Non-pigmented ciliary epithelial cell (primary cell): ENCODE data around the gene SETD1A.
"Not testable (repeated sequence)": the region's sequence is repeated elsewhere in the genome, so short reads cannot be mapped to it uniquely, and the experiment has no call there.

Experiments
- DNase-seq: peaks from one replicate; pipeline ENCODE4 v3.0.0-alpha.2; 2010; ENCODE audit warnings: low read depth

Gene SETD1A

DNA sequence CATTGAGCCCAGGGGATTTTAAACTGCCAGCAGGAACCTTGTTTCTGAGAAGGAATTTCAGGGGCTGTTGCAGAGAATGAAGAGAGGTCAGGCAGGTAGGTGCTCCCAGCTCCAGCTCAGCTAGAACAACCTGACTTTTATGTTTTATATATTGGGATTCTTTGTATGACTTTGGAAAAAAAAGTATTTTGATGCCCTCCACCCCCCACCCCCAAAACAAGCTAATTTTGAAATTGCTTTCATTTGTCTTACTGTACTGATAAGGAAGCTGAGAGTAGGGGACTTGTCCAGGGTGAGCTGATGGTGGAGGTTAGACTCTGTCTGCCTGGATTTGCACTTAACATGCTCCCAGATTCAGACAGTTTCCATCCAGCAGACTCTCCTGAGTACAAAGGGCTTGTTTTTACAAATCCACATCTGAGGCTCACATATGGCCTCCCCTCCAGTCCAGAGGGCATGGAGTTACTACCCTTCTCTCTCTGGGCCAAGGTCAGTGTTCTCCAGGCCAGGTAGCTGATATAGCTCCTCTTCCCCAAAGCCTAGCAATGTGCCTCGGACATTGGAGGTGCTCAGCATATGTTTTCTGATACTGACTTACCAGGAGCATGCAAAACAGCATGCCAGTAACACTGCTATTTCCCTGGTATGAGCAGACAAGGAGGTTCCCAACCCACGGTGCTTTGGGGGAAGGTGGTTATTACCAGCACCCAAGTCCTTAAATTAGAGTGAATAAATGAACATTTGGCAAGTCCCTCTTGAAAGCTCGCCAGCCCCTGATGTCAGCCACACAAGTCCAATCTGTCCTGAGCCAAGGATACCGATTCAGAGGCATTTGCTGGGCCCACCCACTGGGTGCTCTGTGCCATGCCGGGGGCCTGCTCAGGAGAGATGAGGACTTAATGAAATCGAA, 41.6 kb downstream of the SETD1A start:
- DNase-seq = no peak

- no peak for DNase-seq
Observed at GRCh38 chr16:31000671-31001382, 43.3 kb downstream of the SETD1A start.

DNA sequence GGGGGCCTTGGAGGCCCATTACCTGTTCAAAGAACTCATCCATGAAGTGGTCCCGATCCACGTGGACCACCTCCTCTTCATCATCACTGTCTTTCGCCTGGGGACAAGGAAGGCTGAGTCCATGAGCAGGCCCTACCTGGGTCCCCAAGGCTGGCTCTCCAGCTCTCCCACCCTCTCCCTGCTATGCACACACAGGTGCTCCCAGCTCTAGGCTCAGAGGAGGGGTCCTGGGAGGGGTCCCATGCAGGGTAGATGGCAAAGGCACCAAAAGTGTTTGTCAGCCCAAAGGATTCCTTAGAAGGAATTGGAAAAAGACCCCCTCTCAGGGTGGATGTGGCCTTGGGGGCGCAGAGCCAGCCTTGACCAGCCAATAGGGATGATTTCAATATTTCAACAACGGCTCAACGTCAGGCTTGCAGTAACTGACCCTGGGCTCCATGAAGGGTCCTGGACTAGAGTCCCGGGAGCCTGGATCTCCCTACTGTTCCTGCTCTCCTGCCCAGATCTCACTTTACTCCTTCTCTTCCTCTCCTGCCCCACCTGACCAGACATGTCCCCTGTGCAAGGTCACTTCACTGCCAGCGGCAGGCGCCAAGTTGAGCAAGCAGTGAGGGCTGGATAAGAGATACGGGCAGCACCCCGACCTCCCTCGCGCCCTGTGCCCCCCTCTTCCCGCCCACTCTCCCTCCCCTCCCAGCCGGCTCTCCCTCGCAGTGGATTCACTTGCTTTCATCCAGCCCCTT, 44.1 kb downstream of the SETD1A start:
- no peak for DNase-seq

DNA sequence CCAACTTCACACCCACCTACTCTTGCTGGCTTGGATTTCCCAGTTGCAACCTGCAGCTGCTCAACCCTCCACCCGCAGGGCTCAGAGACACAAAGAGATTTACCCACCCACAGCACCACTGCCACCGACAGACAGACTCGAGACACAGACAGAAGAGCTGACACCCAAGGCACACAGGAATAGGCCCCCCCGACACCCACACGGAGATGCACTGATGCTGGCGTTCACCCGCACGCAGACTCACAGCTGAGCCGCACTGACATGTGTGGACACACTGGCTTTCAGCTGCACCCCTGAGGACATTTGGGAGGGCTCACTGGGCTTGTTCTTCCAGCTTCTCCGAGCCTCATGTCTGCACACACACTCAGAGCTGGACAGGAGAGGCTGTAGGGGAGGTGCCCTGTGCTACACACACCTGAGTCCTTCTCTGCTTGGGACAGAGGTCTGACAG, 44.7 kb downstream of the SETD1A start:
- DNase-seq = no peak

DNA sequence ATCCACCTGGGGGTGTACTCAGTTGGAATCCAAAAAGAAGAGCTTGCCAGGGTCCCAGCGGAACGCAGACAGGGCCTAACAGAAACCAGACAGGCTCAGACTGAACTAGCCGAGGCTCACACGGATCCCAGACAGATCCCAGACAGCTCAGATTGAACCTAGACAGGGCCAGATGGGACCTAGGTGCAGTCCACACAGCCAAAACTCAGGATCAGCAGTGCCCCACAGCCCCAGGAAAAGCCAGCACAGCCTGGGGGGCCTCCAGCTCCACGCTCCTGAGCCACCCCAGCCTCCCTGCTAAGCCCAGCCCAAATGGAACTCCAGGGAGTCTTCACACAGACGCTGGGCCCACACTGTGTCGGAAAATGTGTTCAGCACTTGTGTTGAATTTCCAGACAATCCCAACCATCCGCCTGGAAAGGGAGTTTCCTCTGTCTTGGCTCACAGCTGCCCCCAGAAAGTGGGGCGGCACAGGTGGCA, 45.3 kb downstream of the SETD1A start:
- DNase-seq = no peak

- no peak for DNase-seq
Observed at GRCh38 chr16:31003744-31004143, 46.2 kb downstream of the SETD1A start.

DNA sequence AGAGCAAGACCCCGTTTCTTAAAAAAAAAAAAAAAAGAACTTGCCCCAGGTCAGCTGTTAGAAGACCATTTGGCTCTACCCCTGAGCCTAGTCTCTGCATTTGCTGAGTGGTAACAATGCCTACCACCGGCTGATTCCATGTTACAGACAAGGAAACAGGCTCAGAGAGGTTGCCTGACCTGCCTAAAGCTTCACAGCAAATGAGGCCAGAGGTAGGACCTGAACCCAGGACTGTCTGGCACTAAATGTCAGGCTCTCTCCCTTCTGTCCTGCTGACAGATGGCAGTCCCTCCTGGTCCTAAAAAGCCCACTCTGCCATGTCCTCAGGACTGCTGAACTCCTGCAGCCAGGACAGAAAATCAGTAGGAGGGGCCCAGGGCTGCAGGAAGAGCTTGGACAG, 47.1 kb downstream of the SETD1A start:
- no peak for DNase-seq

- DNase-seq = no peak
Observed at GRCh38 chr16:31005350-31006085, 48.0 kb downstream of the SETD1A start.

DNA sequence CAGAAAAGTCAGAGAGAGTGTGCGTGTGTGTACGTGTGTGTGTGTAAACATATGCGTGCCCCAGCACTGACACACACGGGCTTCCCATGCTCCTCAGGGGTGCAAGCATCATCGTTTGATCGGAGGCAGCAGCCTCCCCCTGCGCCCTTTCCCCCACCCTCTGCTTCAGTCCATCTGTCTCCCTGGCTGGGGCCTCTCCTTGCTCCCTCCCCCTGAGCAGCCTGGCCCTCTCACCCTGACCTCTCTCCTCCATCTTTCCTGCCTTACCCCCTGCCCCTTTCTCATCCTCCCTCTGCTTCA, 48.5 kb downstream of the SETD1A start:
- no peak for DNase-seq

DNA sequence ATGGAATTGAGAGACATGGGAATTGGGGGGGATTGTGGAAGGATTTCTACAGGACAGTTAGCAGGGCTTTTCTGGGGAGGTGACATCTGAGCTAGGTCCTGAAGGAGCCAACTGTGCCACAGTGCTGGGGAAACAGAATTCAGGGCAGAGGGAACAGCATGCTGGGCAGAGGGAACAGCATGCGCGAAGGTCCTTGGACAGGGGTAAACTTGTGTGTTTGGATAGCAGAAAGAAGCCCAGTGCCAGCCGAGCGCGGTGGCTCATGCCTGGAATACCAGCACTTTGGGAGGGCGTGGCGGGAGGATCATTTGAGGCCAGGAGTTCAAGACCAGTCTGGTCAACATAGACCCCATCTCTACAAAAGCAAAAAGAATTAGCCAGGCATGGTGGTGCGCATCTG, 49.0 kb downstream of the SETD1A start:
- DNase-seq = no peak

GRCh38 chr16:31007684-31008083, 50.1 kb downstream of the SETD1A start:
- DNase-seq = no peak

DNA sequence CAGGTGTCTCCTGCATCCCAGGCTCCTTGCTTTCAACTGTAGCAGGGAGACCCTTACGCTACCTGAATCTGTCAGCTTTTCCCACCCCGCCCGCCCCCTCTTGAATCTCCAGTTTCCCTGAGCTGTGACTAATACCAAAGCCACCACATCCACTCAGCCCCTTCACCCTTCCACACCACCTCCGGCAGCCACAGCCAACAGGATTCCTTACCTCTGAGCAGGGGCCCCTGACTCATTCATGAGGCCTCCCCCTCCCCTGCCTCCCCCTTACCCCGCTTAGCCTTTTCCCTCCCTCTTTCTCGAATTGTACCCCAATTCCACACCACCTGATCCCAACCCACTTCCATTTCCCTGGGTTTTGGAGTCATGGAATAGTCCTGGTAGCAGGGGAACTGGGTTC, 50.6 kb downstream of the SETD1A start:
- DNase-seq = peak; percentile 69

DNA sequence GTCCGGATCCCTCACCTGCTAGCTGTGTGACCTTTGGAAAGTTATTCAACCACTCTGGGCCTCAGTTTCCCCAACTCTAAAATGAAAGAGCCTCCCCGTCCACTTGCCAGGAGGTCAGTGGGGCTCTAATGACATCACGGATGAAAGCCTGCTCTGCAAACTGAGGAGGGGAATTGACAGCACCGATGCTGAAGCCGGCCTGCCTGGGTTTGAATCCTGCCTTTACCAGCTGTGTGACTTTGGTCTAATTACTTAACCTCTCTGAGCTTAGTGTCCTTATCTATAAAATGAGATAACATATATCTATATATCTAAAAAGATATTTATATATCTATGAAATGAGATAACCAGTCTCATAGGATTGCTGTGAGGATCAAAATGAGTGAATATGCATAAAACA, 51.0 kb downstream of the SETD1A start:
- no peak for DNase-seq

DNA sequence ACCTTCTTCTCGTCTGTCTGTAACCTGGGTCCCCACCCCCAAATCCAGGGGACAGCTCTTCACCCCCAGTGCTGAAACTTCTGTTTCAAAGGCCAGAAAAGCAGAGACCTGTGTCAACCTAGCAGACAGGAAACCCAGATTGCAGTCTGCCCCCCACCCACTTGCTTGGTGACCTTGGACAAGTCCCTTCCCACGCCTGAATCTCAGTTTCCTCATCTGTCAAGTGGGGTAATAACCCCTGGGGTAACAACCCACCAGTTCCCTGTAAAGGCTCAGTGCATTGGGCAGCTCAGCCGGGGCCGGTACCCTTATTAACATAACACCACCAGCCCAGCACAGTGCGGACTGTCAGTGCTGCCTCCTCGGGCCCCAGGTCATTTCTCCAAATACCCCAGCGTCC, 51.6 kb downstream of the SETD1A start:
- no peak for DNase-seq

DNA sequence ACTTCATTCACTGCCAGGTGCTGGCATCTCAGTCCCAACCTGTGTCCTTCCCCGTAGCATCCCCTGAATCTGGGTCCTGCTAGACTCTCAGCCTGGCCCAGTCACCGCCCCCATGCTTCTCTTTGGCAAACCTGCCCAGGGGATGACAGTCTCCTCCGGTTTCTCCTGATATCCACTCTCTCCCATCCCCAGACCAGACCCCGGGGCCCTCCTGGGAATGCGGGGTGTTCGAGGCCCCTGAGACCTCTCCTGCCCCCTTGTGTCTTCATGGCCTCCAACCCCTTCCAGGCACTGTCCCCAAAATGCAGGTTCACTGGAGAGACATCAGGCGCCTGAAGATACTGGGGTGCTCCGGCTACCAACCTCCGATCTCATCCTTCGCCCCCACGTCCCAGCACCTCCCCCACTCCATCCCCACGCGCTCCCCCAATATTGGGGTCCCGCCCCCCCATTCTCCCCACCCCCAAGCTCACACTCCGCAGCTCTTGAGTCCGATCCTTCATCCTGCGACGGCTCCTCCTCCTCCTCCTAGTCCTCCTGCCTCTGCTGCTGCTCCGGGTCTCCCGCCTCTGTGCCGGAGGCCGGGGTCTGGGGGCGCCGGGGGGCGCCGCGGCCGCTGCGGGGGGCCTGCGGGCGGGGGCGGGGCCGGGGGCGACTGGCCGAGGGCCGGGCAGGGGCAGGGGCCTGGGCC, 52.5 kb downstream of the SETD1A start:
- no peak for DNase-seq

DNA sequence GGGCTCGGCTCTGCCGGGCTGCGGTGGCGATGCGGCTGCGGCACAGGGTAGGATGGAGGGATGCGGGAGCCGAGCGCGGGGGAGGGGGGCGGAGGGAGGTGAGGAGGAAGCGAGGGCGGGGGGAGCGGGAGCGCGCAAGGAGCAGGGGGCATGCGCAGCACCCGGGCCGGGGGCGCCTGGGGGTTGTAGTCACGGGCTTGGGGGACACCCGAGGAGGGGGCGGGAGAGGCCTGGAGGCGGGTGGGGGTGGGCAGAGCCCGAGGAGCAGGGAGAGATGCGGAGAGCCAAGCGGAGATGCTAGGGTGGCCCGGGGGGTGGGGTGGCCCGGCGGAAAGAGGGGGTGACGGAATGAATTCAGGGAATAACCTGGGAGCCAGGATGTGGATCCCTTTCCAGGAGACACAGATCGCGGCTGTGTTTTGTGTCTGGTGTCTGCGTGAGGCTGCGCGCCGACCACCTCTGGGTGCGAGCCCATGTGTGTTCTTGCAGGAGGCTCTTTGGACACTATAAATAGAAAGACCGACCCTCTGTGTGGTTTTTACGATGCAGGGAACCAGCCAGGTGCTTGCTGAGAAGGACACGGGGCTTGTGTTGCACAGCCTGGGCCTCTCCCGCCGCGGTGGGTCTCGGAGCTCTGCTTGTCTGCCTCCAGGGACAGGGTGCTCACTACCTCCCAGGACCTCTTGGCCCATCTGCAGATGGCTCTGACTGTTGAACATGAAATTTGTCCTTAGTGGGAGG, 53.2 kb downstream of the SETD1A start, which contains the start of gene STX1B:
Gene STX1B, minus strand, starts transcription at position 54 of the 741 bp plus-strand sequence. CDS start 242 bp downstream, outside the sequence.
- no peak for DNase-seq

GRCh38 chr16:31011815-31012214, 54.3 kb downstream of the SETD1A start:
- DNase-seq = not testable (repeated sequence)

DNA sequence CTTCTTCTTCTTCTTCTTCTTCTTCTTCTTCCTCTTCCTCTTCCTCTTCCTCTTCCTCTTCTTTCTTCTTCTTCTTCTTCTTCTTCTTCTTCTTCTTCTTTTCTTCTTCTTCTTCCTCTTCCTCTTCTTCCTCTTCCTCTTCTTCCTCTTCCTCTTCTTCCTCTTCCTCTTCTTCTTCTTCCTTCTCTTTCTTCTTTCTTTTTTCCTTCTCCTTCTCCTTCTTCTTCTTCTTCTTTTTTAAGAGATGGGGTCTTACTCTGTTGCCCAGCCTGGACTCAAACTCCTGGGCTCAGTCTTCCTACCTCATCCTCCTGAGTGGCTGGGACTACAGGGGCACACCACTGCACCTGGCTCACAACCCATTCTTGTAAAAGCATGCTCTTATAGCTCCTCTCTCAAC, 55.7 kb downstream of the SETD1A start:
- DNase-seq = not testable (repeated sequence)

- no peak for DNase-seq
Observed at GRCh38 chr16:31016018-31016417, 58.5 kb downstream of the SETD1A start.

GRCh38 chr16:31017756-31018155, 60.2 kb downstream of the SETD1A start:
- not testable (repeated sequence) for DNase-seq
